ENCODE data around the gene SMG6. TPM values are rescaled to one million over a fixed set of nuclear protein-coding genes. Genes with fewer than 3 reads are reported as not detected.

The SMG6 gene
- total and polyA plus RNA-seq, 2 donors (not counting 1 experiment from before 2014, with no cell fraction given), result 10.6 to 35.5 TPM

- Histone ChIP-seq H3K36me3 (replicated peaks in 1 of 2; ENCODE audit: control extremely low read depth in 1 of 2, control insufficient read depth in 1 of 2, extremely low read depth in 1 of 2, insufficient read depth in 2 of 2, low read length in 1 of 2) (no peaks in the 10 kb centered on the region), H3K9ac (ENCODE audit: low read length) (no peak overlapping the region), H3K9me3 (ENCODE audit: control extremely low read depth in 1 of 3, control insufficient read depth in 2 of 3, insufficient read depth in 1 of 3, low read length in 2 of 3) (no peaks in the 10 kb centered on the region), H2AFZ (ENCODE audit: insufficient read depth, low read depth, low read length, poor library complexity, severe bottlenecking) (no peak overlapping the region), H3K4me3 (ENCODE audit: control extremely low read depth in 1 of 5, extremely low read depth in 1 of 5, insufficient read depth in 1 of 5, low read depth in 2 of 5, low read length in 4 of 5) (no peak overlapping the region), H4K20me1 (ENCODE audit: control insufficient read depth, insufficient read depth, low read length, poor library complexity, severe bottlenecking) (no peaks in the 10 kb centered on the region), H3K4me1 (ENCODE audit: control insufficient read depth in 2 of 2, insufficient read depth in 2 of 2, low read length in 2 of 2) (peaks cover 0 to 2% of the 10 kb centered on the region in 2 donors), H3K27me3 (replicated peaks in 1 of 4; ENCODE audit: control extremely low read depth in 1 of 4, control insufficient read depth in 3 of 4, insufficient read depth in 4 of 4, low read length in 3 of 4) (peaks cover 0 to 21% (median 1%) of the 10 kb centered on the region in 4 experiments), H3K79me2 (ENCODE audit: control insufficient read depth, insufficient read depth, low read length) (no peaks in the 10 kb centered on the region), H3K4me2 (replicated peaks; ENCODE audit: low read depth, low read length, poor library complexity, severe bottlenecking) (no peak overlapping the region), H3K27ac (ENCODE audit: low read length in 2 of 2) (no peak overlapping the region)
- ATAC-seq (ENCODE audit: low read depth), result no peak
- no peaks in the 10 kb centered on the region for H3K4me1 Mint-ChIP-seq
- H3K27me3 Mint-ChIP-seq, result peaks cover 40% of the 10 kb centered on the region
- no peaks in the 10 kb centered on the region for H3K9me3 Mint-ChIP-seq (ENCODE audit: insufficient read depth)
- intact Hi-C loops (cut with micrococcal nuclease), result no loop called here
- no peak overlapping the region for H3K4me3 Mint-ChIP-seq
- no peak for DNase-seq
- ChIA-PET CTCF (no interaction called here), POLR2A (no interaction called here)
- no peak overlapping the region for H3K27ac Mint-ChIP-seq
- TF ChIP-seq EZH2 (IDR thresholded peaks at IDR 0.05; ENCODE audit: borderline replicate concordance, insufficient read depth, low read depth, low read length, poor library complexity, severe bottlenecking) (no peak), CTCF (IDR thresholded peaks at IDR 0.05) (no peak)
- WGBS (ENCODE audit: insufficient coverage), result 93% methylated on average over 3 of the region's 4 CpGs
Observed at GRCh38 chr17:2012499-2012898, 291.1 kb downstream of the SMG6 start.

GRCh38 chr17:2011411-2012371 is 291.9 kb downstream of the SMG6 start:
- WGBS (ENCODE audit: insufficient coverage), result 63% methylated on average over 20 of the region's 24 CpGs
- no peak overlapping the region for H3K4me3 Mint-ChIP-seq
- intact Hi-C loops (cut with micrococcal nuclease), result no loop called here
- POLR2A ChIA-PET, result no interaction called here
- no peak overlapping the region for H3K27ac Mint-ChIP-seq
- peaks cover 42% of the 10 kb centered on the region for H3K27me3 Mint-ChIP-seq
- no peak for TF ChIP-seq CTCF (IDR thresholded peaks at IDR 0.05)
- H3K4me3 ChIP-seq (ENCODE audit: control extremely low read depth in 1 of 5, extremely low read depth in 1 of 5, insufficient read depth in 1 of 5, low read depth in 2 of 5, low read length in 4 of 5), result no peak overlapping the region
- peaks cover 0 to 21% (median 1%) of the 10 kb centered on the region in 4 experiments for H3K27me3 ChIP-seq (replicated peaks in 1 of 4; ENCODE audit: control extremely low read depth in 1 of 4, control insufficient read depth in 3 of 4, insufficient read depth in 4 of 4, low read length in 3 of 4)
- no peaks in the 10 kb centered on the region for H3K9me3 Mint-ChIP-seq (ENCODE audit: insufficient read depth)
- no peaks in the 10 kb centered on the region for H3K4me1 ChIP-seq (ENCODE audit: control insufficient read depth in 2 of 2, insufficient read depth in 2 of 2, low read length in 2 of 2)
- DNase-seq (no peak), ATAC-seq (ENCODE audit: low read depth) (no peak)
- no peaks in the 10 kb centered on the region for H3K79me2 ChIP-seq (ENCODE audit: control insufficient read depth, insufficient read depth, low read length)
- no peaks in the 10 kb centered on the region for H3K4me1 Mint-ChIP-seq
- no peak overlapping the region for H3K27ac ChIP-seq (ENCODE audit: low read length in 2 of 2)
- no peaks in the 10 kb centered on the region for H3K9me3 ChIP-seq (ENCODE audit: control extremely low read depth in 1 of 3, control insufficient read depth in 2 of 3, insufficient read depth in 1 of 3, low read length in 2 of 3)
- H4K20me1 ChIP-seq (ENCODE audit: control insufficient read depth, insufficient read depth, low read length, poor library complexity, severe bottlenecking), result no peaks in the 10 kb centered on the region
- no peak overlapping the region for H2AFZ ChIP-seq (ENCODE audit: insufficient read depth, low read depth, low read length, poor library complexity, severe bottlenecking)
- H3K9ac ChIP-seq (ENCODE audit: low read length), result no peak overlapping the region
- CTCF ChIA-PET, result no interaction called here
- no peaks in the 10 kb centered on the region for H3K36me3 ChIP-seq (replicated peaks in 1 of 2; ENCODE audit: control extremely low read depth in 1 of 2, control insufficient read depth in 1 of 2, extremely low read depth in 1 of 2, insufficient read depth in 2 of 2, low read length in 1 of 2)
- H3K4me2 ChIP-seq (replicated peaks; ENCODE audit: low read depth, low read length, poor library complexity, severe bottlenecking), result no peak overlapping the region

Measured in B cell (primary cell).